SK-N-MC (cell line): ENCODE results near the gene IGFALS.

Source experiments
- EZH2 ChIP-seq: fragments of 200-600 bp; sonication (generic); IDR thresholded peaks from one replicate; pipeline ENCODE4 v1.6.1; 2017; ENCODE audit warnings: antibody characterized with exemption
- FOXP2 ChIP-seq: optimal IDR thresholded peaks from 2 replicates; pipeline ENCODE3; 2011; ENCODE audit warnings: mild to moderate bottlenecking, moderate library complexity; ENCODE audit not compliant: insufficient read depth; ENCODE audit errors: extremely low read length, control extremely low read depth
- POLR2AphosphoS5 ChIP-seq: IDR thresholded peaks from 2 replicates; pipeline ENCODE4 v1.6.1; 2012; ENCODE audit warnings: mild to moderate bottlenecking, low read depth, low read length, borderline replicate concordance

DNA sequence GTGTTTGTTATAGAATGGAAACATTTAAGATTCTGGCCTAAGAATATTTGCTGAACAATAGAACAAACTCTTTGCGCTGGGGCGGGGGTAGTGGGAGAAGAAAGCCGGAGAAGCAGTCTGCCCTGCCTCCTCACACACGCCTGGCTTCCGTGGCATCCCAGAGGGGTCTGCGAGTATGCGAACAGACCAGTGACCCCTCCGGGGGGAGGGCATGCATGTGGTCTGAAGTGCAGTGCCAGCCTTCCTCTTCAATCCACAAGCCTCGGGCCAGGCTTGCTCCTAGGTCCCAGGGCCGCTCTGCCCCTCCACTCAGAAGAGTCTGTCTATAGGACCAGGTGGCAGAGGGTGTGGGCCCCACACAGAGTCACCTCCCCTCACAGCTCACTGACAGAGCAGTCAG is 14.1 kb upstream of the IGFALS start:
- TF ChIP-seq POLR2AphosphoS5 (no peak), EZH2 (no peak), FOXP2 (no peak)
